ENCODE measurements around the gene MICU1.
"Not testable (repeated sequence)": the region's sequence is repeated elsewhere in the genome, so short reads cannot be mapped to it uniquely, and the experiment has no call there.

DNA sequence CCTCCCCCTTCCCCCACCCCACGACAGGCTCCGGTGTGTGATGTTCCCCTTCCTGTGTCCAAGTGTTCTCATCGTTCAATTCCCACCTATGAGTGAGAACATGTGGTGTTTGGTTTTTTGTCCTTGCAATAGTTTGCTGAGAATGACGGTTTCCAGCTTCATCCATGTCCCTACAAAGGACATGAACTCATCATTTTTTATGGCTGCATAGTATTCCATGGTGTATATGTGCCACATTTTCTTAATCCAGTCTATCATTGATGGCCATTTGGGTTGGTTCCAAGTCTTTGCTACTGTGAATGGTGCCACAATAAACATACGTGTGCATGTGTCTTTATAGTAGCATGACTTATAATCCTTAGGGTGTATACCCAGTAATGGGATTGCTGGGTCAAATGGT lies 48.3 kb upstream of the MICU1 start:
- TF ChIP-seq, protein P1, sequence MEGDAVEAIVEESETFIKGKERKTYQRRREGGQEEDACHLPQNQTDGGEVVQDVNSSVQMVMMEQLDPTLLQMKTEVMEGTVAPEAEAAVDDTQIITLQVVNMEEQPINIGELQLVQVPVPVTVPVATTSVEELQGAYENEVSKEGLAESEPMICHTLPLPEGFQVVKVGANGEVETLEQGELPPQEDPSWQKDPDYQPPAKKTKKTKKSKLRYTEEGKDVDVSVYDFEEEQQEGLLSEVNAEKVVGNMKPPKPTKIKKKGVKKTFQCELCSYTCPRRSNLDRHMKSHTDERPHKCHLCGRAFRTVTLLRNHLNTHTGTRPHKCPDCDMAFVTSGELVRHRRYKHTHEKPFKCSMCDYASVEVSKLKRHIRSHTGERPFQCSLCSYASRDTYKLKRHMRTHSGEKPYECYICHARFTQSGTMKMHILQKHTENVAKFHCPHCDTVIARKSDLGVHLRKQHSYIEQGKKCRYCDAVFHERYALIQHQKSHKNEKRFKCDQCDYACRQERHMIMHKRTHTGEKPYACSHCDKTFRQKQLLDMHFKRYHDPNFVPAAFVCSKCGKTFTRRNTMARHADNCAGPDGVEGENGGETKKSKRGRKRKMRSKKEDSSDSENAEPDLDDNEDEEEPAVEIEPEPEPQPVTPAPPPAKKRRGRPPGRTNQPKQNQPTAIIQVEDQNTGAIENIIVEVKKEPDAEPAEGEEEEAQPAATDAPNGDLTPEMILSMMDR (optimal IDR thresholded peaks at IDR 0.05 in 1 of 3, IDR thresholded peaks at IDR 0.05 in 1 of 3, conservative IDR thresholded peaks at IDR 0.05 in 1 of 3; ENCODE audit: extremely low read depth in 1 of 3, insufficient read depth in 2 of 3, low read length in 3 of 3) = not testable (repeated sequence)
- TF ChIP-seq EZH2 (IDR thresholded peaks at IDR 0.05; ENCODE audit: low read length) = not testable (repeated sequence)

All from keratinocyte (primary cell).